HepG2 (cell line): ENCODE results near the gene IFNL1. TPM values are rescaled to one million over a fixed set of nuclear protein-coding genes. Genes with fewer than 3 reads are reported as not detected.

Experiments
- FOXP1 ChIP-seq, 2 experiments: fragments of 450-650 bp in 1 of 2; IDR thresholded peaks; 2 replicates each; pipeline ENCODE4 v1.6.1; 2017 to 2018; ENCODE audit warnings: antibody characterized with exemption in 1 of 2
- HOXA7 ChIP-seq: sonication (generic); formaldehyde crosslinking; IDR thresholded peaks from 2 replicates; pipeline ENCODE4 v1.8.1; 2022; ENCODE audit warnings: mild to moderate bottlenecking, missing genetic modification reagents, moderate library complexity
- MED13 ChIP-seq: sonication (generic); formaldehyde crosslinking; IDR thresholded peaks from 2 replicates; pipeline ENCODE4 v1.5.0; 2020; ENCODE audit warnings: missing genetic modification reagents
- RFXAP ChIP-seq: sonication (generic); formaldehyde crosslinking; IDR thresholded peaks from 2 replicates; pipeline ENCODE4 v1.4.0; 2020; ENCODE audit warnings: missing genetic modification reagents, borderline replicate concordance
- SCMH1 ChIP-seq: sonication (generic); formaldehyde crosslinking; IDR thresholded peaks from 2 replicates; pipeline ENCODE4 v1.9.0; 2021; ENCODE audit warnings: missing genetic modification reagents, mild to moderate bottlenecking, borderline replicate concordance
- THYN1 ChIP-seq: sonication (generic); formaldehyde crosslinking; IDR thresholded peaks from 2 replicates; pipeline ENCODE4 v1.8.1; 2023; ENCODE audit warnings: low read depth, mild to moderate bottlenecking, moderate library complexity, missing genetic modification reagents, borderline replicate concordance
- ZNF20 ChIP-seq: sonication (generic); formaldehyde crosslinking; IDR thresholded peaks from 2 replicates; pipeline ENCODE4 v1.4.0; 2020; ENCODE audit warnings: mild to moderate bottlenecking, moderate library complexity, missing genetic modification reagents
- ZNF225 ChIP-seq: sonication (generic); formaldehyde crosslinking; IDR thresholded peaks from 2 replicates; pipeline ENCODE4 v1.4.0; 2020; ENCODE audit warnings: mild to moderate bottlenecking, missing genetic modification reagents
- ZNF569 ChIP-seq: sonication (generic); formaldehyde crosslinking; IDR thresholded peaks from 2 replicates; pipeline ENCODE4 v1.5.0; 2020; ENCODE audit warnings: mild to moderate bottlenecking, missing genetic modification reagents, moderate library complexity, borderline replicate concordance
- ZNF619 ChIP-seq: sonication (generic); formaldehyde crosslinking; IDR thresholded peaks from 2 replicates; pipeline ENCODE4 v1.4.0; 2020; ENCODE audit warnings: mild to moderate bottlenecking, missing genetic modification reagents
- ZNF776 ChIP-seq: sonication (generic); formaldehyde crosslinking; IDR thresholded peaks from 2 replicates; pipeline ENCODE4 v1.4.0; 2020; ENCODE audit warnings: mild to moderate bottlenecking, missing genetic modification reagents
- polyA plus RNA-seq, 8 experiments: library from polyadenylated mRNA; depleted of rRNA in 3 of 8; stranded (reverse) in 7 of 8; unstranded in 1 of 8; fragments of >200 nt; fragmentation: Illumina TruSeq in 4 of 8; extraction: Trizol in 4 of 8; gene quantifications; 2 replicates each; pipeline versions ENCODE4 v1.2.1 to v1.2.3, GENCODE V29; 2011 to 2016; ENCODE audit warnings: low read depth in 4 of 8, missing spikeins in 1 of 8, mixed read lengths in 1 of 8; ENCODE audit not compliant: insufficient read depth in 1 of 8
- total RNA-seq, 5 experiments: library from RNA; depleted of rRNA; stranded (reverse); fragments of >200 nt; fragmentation: Illumina TruSeq; extraction: Trizol; gene quantifications; 2 replicates each; pipeline ENCODE4 v1.2.3, GENCODE V29; 2016; ENCODE audit warnings: low read depth in 1 of 5
- TF ChIP-seq, protein P1 (sequence below): sonication (generic); formaldehyde crosslinking; IDR thresholded peaks from 2 replicates; pipeline ENCODE4 v1.4.0; 2020; ENCODE audit warnings: missing genetic modification reagents, borderline replicate concordance
- TF ChIP-seq, protein P2 (sequence below): sonication (generic); formaldehyde crosslinking; IDR thresholded peaks from 2 replicates; pipeline ENCODE4 v1.5.0; 2020; ENCODE audit warnings: mild to moderate bottlenecking, missing genetic modification reagents
- TF ChIP-seq, protein P3 (sequence below): sonication (generic); formaldehyde crosslinking; IDR thresholded peaks from 2 replicates; pipeline ENCODE4 v1.5.0; 2020; ENCODE audit warnings: missing genetic modification reagents
- TF ChIP-seq, protein P4 (sequence below): sonication (generic); formaldehyde crosslinking; conservative IDR thresholded peaks from 2 replicates; pipeline ENCODE4 v1.4.0; 2020; ENCODE audit warnings: missing genetic modification reagents
- TF ChIP-seq, protein P5 (sequence below): sonication (generic); formaldehyde crosslinking; IDR thresholded peaks from 2 replicates; pipeline ENCODE4 v1.4.0; 2020; ENCODE audit warnings: low read depth, mild to moderate bottlenecking, missing genetic modification reagents
- TF ChIP-seq, protein P6 (sequence below), 2 experiments: sonication (generic) in 1 of 2; formaldehyde crosslinking in 1 of 2; IDR thresholded peaks; 2 replicates each; pipeline versions ENCODE4 v1.5.1 to v1.6.1; 2011 to 2020; ENCODE audit warnings: borderline replicate concordance in 1 of 2, low read depth in 1 of 2, low read length in 1 of 2, mild to moderate bottlenecking in 1 of 2, missing genetic modification reagents in 1 of 2, moderate library complexity in 1 of 2

IFNL1 gene
- total and polyA plus RNA-seq, 2 of the 13 experiments (the other 11 are each of a cell fraction or from before 2014, with no cell fraction given): not detected

- TF ChIP-seq, protein P1, sequence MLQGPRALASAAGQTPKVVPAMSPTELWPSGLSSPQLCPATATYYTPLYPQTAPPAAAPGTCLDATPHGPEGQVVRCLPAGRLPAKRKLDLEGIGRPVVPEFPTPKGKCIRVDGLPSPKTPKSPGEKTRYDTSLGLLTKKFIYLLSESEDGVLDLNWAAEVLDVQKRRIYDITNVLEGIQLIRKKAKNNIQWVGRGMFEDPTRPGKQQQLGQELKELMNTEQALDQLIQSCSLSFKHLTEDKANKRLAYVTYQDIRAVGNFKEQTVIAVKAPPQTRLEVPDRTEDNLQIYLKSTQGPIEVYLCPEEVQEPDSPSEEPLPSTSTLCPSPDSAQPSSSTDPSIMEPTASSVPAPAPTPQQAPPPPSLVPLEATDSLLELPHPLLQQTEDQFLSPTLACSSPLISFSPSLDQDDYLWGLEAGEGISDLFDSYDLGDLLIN (CRISPR knock-in tag): no peak
- TF ChIP-seq ZNF20 (CRISPR knock-in tag) (no peak), ZNF619 (no peak), THYN1 (no peak), HOXA7 (CRISPR knock-in tag) (no peak), RFXAP (CRISPR knock-in tag) (peak; percentile 56; the same call in 1 of the 2 replicates), FOXP1 (IDR thresholded peaks at IDR 0.05) (no peak), FOXP1 (CRISPR knock-in tag; IDR thresholded peaks at IDR 0.05) (peak; percentile 8; the same call in 1 of the 2 replicates), MED13 (CRISPR knock-in tag) (no peak), ZNF225 (peak; percentile 39; the same call in 1 of the 2 replicates), SCMH1 (CRISPR knock-in tag) (no peak), ZNF569 (CRISPR knock-in tag) (no peak), ZNF776 (CRISPR knock-in tag) (no peak)
- TF ChIP-seq, protein P2, sequence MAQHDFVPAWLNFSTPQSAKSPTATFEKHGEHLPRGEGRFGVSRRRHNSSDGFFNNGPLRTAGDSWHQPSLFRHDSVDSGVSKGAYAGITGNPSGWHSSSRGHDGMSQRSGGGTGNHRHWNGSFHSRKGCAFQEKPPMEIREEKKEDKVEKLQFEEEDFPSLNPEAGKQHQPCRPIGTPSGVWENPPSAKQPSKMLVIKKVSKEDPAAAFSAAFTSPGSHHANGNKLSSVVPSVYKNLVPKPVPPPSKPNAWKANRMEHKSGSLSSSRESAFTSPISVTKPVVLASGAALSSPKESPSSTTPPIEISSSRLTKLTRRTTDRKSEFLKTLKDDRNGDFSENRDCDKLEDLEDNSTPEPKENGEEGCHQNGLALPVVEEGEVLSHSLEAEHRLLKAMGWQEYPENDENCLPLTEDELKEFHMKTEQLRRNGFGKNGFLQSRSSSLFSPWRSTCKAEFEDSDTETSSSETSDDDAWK (CRISPR knock-in tag): no peak
- TF ChIP-seq, protein P3, sequence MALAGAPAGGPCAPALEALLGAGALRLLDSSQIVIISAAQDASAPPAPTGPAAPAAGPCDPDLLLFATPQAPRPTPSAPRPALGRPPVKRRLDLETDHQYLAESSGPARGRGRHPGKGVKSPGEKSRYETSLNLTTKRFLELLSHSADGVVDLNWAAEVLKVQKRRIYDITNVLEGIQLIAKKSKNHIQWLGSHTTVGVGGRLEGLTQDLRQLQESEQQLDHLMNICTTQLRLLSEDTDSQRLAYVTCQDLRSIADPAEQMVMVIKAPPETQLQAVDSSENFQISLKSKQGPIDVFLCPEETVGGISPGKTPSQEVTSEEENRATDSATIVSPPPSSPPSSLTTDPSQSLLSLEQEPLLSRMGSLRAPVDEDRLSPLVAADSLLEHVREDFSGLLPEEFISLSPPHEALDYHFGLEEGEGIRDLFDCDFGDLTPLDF (CRISPR knock-in tag): 0 out of 2 replicates have a peak, but pooled peaks have one; percentile 57
- TF ChIP-seq, protein P4, sequence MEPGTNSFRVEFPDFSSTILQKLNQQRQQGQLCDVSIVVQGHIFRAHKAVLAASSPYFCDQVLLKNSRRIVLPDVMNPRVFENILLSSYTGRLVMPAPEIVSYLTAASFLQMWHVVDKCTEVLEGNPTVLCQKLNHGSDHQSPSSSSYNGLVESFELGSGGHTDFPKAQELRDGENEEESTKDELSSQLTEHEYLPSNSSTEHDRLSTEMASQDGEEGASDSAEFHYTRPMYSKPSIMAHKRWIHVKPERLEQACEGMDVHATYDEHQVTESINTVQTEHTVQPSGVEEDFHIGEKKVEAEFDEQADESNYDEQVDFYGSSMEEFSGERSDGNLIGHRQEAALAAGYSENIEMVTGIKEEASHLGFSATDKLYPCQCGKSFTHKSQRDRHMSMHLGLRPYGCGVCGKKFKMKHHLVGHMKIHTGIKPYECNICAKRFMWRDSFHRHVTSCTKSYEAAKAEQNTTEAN (CRISPR knock-in tag): 0 out of 2 replicates have a peak, but pooled peaks have one; percentile 55
- TF ChIP-seq, protein P5, sequence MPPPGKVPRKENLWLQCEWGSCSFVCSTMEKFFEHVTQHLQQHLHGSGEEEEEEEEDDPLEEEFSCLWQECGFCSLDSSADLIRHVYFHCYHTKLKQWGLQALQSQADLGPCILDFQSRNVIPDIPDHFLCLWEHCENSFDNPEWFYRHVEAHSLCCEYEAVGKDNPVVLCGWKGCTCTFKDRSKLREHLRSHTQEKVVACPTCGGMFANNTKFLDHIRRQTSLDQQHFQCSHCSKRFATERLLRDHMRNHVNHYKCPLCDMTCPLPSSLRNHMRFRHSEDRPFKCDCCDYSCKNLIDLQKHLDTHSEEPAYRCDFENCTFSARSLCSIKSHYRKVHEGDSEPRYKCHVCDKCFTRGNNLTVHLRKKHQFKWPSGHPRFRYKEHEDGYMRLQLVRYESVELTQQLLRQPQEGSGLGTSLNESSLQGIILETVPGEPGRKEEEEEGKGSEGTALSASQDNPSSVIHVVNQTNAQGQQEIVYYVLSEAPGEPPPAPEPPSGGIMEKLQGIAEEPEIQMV (CRISPR knock-in tag): peak; percentile 60; the same call in 1 of the 2 replicates
- TF ChIP-seq, protein P6, sequence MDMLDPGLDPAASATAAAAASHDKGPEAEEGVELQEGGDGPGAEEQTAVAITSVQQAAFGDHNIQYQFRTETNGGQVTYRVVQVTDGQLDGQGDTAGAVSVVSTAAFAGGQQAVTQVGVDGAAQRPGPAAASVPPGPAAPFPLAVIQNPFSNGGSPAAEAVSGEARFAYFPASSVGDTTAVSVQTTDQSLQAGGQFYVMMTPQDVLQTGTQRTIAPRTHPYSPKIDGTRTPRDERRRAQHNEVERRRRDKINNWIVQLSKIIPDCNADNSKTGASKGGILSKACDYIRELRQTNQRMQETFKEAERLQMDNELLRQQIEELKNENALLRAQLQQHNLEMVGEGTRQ (IDR thresholded peaks at IDR 0.05; ENCODE audit: low read depth, low read length): no peak
- TF ChIP-seq, protein P6 (CRISPR knock-in tag; IDR thresholded peaks at IDR 0.05; ENCODE audit: borderline replicate concordance): no peak
These were observed 45.8 kb downstream of the IFNL1 start, which contains the start of gene SAMD4B (continued) for GRCh38 chr19:39341719-39342604.
